Coronary artery (tissue), 2 donors: ENCODE measurements around the gene PYGB.

ENCODE experiments used
- DNase-seq: peaks from one replicate; pipeline ENCODE4 v3.0.0-alpha.2; 2017; ENCODE audit warnings: low spot score
- H3K27ac ChIP-seq, 2 donors: fragments of 200-600 bp; sonication (generic); one replicate each; pipeline ENCODE4 v1.5.1; 2016 to 2019
- H3K4me3 ChIP-seq: fragments of 200-600 bp; sonication (generic); 2 replicates; pipeline ENCODE4 v1.5.1; 2016; ENCODE audit warnings: mild to moderate bottlenecking, moderate library complexity
- CTCF ChIP-seq: fragments of 200-600 bp; sonication (generic); IDR thresholded peaks from one replicate; pipeline ENCODE4 v1.5.1; 2019; ENCODE audit warnings: antibody characterized with exemption

PYGB gene

GRCh38 chr20:25338112-25339023 is 90.5 kb downstream of the PYGB start:
- DNase-seq: no peak
- Histone ChIP-seq H3K27ac (no peak overlapping the region), H3K4me3 (no peak overlapping the region)
- no peak for TF ChIP-seq CTCF

- TF ChIP-seq CTCF: no peak
- H3K27ac ChIP-seq: no peak overlapping the region
- H3K4me3 ChIP-seq: no peak overlapping the region
- DNase-seq: no peak
These were observed 91.7 kb downstream of the PYGB start for GRCh38 chr20:25339608-25340007.

- TF ChIP-seq CTCF: no peak
- H3K27ac ChIP-seq: no peak overlapping the region
- H3K4me3 ChIP-seq: no peak overlapping the region
- DNase-seq: no peak
These were observed 92.5 kb downstream of the PYGB start for GRCh38 chr20:25340380-25340779.

- H3K27ac ChIP-seq: no peak overlapping the region
- TF ChIP-seq CTCF: no peak
- DNase-seq: no peak
These were observed 94.1 kb downstream of the PYGB start for GRCh38 chr20:25341716-25342680.

GRCh38 chr20:25344634-25345033 is 96.7 kb downstream of the PYGB start:
- DNase-seq: no peak
- H3K27ac ChIP-seq: no peak overlapping the region
- no peak overlapping the region for H3K4me3 ChIP-seq
- TF ChIP-seq CTCF: no peak

More at GRCh38 chr20:25341716-25342680, 94.1 kb downstream of the PYGB start:
- H3K4me3 ChIP-seq: no peak overlapping the region

- DNase-seq: no peak
- no peak overlapping the region for H3K4me3 ChIP-seq
- no peak for TF ChIP-seq CTCF
- H3K27ac ChIP-seq: no peak overlapping the region
These were observed 97.8 kb downstream of the PYGB start for GRCh38 chr20:25345721-25346120.
